CD4-positive, alpha-beta T cell treated with Interleukin-15 for 1 hour (primary cell): ENCODE data around the gene GZMM.
A peak's percentile ranks its signal among the peaks of the same experiment; 100 is the strongest.

Experiments used
- DNase-seq: peaks from one replicate; pipeline ENCODE4 v3.0.0-alpha.2; 2020

Gene GZMM

DNA sequence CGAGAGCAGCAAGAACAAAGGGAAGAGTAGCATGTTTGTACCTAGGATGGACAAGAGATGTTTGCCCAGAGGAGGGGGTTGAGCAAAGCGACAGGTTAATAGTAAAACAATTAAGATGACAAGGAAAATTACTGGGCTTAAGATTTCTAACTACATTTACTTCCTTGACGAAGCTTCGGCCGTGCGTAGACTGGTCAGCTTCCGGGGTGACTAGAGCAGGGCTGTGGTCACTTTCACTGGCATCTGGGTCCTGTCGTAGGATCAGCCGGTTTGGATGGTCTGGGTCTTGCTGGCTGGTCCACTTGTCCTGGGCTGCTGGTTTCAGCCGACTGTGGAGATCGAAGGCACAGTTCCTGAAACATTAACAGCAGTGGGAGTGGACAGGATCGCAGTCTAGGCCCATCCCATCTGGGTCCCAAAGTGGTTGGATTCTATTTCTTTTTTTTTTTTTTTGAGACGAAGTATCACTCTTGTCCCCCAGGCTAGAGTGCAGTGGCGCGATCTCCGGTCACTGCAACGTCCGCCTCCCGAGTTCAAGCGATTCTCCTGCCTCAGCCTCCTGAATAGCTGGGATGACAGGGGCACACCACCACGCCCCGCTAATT, 23.5 kb downstream of the GZMM start:
- DNase-seq: no peak

DNA sequence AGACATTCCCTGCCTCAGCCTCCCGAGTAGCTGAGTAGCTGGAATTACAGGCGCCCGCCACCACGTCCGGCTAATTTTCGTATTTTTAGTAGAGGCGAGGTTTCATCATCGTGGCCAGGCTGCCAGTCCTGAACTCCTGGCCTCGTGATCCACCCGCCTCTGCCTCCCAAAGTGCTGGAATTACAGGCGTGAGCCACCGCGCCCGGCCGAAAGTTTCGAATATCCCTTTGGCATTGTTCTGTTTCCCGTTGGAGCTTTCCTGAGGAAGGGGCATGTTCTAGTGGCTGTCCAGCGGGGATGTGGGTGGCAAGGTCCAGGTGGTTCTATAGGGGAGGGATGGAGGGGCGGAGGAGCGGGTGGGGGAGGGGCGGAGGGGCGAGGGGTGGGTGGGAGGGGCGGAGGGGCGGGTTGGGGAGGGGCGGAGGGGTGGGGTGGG, 26.4 kb downstream of the GZMM start:
- no peak for DNase-seq

DNA sequence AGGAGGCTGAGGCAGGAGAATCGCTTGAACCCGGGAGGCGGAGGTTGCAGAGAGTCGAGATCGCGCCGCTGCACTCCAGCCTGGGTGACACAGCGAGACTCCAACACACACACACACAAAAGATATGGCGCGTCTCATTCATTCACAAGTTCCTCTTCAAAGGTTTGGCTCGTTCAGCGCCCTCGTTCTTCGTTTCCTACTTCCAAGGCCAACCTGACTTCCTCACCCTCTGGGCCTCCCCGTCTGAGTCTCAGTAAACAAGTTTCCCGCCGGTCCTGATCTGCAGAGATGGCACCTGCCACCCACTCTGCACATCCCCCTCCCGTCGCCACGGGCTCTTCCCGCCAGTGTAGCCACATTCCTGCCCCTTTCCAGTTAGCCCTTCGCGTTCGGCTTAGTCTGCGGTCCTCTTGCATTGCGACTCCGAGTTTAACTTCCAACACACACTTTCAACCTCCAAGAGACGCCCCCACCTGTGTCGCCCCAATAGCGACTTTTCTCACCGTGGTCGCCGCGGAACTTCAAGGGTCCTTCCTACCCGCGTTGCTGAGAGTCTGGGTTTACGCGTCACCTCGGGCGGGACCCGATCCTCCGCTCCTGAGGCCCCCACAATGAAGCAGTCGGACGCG, 27.2 kb downstream of the GZMM start:
- DNase-seq: peak; percentile 64

DNA sequence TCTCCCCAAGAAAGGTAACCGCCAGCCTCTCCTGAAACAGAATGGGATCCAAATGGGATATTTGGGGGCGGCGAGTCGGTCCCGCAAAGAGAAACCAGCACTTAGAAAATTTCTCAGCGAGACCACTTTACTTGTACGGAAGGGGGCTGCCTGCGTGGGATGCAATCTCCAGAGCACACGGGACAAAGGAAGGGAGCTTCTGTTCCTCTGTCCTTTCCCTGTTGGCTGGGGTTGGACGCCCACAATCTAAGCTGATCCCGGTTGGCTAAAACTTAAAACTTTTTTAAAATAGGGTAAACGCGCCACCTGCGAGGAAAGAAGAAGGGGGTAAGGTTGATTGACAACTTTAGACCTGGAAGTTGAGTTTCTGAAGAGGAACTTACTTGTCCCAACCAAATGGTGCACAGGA, 27.7 kb downstream of the GZMM start:
- DNase-seq: no peak

DNA sequence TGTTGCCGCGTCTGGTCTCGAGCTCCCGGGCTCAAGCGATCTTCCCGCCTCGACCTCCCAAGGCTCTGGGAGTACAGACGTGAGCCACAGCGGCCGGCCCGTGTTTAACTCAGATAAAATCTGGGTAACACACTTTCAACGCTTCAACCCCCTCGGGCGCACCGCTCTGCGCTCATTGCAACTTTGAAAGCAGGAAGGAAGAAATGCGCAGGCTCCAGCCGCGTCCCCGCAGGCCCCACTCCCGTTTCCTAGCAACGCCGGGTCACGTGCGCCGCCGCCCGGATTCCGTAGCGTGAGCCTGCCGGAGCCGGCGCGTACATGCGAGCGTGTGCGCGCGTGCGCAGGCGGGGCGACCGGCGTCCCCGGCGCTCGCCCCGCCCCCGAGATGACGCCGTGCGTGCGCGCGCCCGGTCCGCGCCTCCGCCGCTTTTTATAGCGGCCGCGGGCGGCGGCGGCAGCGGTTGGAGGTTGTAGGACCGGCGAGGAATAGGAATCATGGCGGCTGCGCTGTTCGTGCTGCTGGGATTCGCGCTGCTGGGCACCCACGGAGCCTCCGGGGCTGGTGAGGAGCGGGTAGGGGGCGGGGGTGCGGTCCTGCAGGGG, 28.4 kb downstream of the GZMM start, which contains the start of gene BSG:
BSG (plus strand) TSS at position 457 of the 603 bp plus-strand sequence; CDS start at position 496, 39 bp downstream.
- DNase-seq: peak; percentile 98

DNA sequence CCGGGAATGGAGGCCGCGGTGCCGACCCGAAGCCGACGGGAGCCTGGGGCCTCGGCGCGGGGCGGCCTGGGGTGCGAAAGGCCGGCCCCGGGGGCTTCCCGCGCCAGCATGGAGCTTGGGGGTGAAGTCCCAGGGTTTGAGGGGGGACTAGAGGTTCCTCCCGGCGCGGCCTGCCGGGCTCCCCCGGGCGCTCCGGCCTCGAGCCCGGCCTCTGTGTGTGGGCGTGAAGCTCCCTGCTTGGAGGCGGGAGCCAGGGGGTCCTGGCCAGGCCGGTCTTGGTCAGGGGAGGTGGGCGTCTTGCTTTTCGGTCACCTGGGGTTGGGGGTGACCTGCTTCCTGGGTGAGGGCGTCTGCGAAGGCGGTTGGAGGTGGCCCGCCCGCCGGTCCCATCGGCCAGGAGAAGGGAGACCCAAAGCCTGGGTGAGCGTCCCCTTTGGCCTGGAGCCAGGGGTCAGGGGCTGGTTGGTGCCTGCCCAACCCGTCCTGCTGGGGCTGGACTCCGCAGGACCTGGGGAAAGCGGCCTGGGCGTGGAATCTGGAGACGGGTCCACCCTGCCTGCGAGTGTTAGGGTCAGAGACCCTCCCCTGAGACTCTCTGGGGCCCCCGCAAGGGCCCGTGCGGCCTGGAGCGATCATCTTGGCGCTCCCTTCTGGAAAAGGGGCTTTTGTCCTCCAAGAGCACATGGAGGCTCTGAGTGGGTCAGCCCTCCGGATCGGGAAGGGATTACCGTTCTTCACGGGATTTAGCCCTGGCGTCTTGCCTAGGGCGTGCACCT, 29.1 kb downstream of the GZMM start:
- DNase-seq: no peak

DNA sequence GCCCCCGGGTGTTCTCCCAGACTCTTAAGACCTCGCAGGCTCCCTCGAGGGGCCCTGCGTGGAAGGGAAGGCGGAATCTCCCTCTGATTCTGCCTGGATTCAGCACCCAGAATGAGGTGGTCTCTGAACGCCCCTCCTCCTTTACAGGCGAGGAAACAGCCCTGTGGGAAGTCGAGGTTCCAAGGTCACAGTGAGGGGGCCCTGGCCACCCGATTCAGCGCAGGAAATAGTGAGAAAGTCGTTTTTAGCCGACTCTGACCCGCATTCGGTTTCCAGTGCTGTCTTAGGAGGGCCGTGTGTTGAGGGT, 29.6 kb downstream of the GZMM start:
- DNase-seq: no peak

DNA sequence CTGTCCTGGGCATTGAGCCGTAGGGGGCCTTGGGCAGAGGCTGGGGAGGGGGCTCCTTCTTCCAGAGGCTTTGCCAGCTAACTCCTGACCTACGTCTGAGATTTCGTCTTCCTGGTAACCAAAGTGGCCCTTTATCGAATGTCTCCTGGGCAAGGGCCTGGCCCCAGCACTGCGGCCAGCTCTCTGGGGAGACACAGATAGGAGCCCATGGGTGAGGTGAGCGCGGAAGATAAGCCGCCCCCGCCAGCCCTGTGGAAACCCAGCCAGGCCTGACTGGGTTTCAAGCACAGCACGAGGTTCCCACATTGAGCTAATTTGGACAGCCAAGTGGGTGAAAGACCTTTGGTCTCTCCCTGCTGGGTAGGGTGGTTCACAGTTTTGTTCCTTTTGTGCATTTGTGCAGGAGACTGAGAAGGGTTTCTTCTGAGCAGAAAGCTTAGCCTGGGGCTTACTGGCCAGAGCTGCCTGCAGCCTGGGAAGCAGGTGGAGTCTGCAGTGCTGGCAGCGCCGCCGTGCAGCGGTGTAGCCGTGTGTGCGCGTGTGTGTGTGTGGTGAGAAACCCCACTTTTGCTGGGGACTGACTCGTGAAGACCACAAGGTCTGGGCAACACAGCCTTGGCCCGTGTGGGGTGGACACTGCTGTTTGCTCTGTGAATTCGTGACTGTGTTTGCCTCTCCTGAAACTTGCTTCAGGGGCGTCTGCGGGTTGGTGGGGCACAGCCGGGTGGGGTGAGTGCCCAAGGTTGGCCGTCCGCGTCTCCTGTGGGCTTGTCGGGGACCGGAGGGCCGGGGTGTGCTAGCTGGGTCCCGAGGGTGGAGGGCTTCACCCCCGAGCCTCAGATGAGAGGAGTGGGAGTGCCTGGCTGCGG, 31.0 kb downstream of the GZMM start:
- DNase-seq: no peak

DNA sequence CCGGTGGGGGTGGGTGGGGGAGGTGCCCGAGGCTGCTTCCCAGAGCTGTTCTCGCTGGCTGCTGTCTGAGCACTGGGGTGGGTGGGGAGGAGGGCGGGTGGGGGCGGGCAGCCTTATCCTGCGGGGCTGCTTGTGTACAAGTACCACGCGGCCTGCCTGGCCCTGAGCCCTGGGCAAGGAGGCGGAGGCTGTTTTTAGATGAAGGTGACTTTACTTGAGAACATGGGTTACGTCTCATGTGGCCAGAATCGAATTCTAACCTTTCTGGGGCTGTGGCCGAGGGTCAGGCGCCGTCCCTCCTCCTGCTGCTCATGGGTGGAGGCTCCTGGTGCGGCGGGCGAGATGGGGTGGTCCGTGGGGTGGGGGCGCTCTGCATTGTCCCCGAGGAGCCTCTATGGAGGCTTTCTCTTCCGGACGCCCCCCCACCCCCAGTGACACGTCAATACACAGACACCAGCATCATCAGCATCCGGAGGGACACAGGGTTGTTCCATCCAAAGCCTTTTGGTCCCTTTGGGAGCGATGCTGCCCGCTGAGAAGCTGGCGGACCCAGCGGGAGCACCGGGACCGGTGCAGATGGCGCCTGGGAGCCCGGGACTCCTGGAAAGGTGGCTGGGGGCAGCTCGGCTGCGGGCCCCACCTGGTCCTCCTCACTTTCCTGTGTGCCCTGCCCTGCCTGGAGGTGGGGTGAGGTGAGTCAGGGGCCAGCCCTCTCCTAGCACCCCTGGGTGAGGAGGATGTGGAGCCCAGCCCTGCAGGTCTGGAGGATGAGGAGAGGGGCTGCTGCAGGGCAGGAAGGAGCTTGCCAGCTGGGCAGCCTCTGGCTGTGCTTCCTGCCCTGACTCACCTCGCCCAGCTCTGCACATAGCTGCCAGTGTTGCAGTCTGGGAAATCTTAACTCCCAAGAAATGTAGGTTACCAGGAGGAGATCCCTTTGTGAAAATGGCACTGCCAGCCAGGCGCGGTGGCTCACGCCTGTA, 32.0 kb downstream of the GZMM start:
- DNase-seq: no peak

DNA sequence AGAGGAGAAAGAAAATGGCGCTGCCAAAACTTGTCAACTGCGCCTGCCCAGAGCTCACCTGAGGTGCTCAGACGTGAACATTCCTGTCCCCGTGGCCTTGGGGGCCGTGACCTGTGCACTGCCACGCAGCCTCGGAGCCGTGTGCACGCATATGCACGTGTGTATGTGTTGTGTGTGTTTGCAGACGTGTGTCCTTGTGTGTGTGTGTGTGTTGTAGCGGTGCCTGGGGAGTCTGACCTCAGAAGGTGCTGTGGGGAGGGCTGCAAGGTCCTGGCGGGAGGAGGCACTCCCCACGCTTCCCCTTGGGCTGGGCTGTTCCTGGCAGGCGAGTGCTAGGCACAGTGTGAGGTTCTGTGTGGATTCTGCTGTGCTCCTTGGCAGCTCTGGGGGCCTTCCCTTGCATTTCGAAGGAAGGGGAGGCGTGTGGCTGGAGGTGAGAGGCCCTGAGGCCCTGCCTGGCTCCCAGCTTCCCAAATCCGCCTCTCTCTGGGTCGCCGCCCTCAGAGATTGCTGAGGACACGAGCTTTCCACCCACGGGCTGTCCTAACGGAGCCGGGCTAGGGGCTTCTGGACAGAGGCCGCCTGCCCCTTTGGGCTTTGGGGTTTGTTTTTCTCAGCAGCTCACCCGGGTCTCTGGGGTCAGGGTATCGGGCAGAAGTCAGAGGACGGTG, 33.0 kb downstream of the GZMM start:
- no peak for DNase-seq

DNA sequence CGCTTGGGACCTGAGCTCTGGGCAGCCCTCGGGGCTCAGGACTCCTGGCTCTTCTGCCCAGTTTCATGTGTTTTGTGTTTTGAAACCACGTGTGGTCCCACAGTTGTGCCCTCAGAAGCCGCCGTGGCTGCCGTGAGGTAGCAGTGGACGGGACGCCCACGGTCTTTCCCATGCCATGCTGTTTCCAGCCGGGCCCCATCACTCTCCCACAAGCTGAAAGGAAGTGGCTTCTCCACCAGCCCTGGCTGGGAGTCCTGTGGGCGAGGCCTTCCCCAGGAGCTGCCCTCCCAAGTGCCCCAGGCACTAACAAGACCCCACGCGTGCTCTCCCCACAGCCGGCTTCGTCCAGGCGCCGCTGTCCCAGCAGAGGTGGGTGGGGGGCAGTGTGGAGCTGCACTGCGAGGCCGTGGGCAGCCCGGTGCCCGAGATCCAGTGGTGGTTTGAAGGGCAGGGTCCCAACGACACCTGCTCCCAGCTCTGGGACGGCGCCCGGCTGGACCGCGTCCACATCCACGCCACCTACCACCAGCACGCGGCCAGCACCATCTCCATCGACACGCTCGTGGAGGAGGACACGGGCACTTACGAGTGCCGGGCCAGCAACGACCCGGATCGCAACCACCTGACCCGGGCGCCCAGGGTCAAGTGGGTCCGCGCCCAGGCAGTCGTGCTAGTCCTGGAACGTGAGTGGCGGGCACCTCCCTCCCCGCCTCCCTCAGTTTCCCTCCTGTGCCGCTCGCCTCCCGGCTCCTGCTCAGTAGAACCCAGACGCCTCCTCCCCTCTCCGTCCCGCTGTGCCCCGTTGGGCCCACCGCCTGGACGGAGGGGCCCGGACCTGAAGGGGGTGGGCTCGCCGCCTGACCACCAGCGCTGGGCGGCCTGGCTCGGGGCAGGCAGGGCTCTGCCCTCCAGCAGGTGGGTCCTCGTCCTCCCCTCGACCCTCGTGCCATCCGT, 33.9 kb downstream of the GZMM start:
- no peak for DNase-seq

DNA sequence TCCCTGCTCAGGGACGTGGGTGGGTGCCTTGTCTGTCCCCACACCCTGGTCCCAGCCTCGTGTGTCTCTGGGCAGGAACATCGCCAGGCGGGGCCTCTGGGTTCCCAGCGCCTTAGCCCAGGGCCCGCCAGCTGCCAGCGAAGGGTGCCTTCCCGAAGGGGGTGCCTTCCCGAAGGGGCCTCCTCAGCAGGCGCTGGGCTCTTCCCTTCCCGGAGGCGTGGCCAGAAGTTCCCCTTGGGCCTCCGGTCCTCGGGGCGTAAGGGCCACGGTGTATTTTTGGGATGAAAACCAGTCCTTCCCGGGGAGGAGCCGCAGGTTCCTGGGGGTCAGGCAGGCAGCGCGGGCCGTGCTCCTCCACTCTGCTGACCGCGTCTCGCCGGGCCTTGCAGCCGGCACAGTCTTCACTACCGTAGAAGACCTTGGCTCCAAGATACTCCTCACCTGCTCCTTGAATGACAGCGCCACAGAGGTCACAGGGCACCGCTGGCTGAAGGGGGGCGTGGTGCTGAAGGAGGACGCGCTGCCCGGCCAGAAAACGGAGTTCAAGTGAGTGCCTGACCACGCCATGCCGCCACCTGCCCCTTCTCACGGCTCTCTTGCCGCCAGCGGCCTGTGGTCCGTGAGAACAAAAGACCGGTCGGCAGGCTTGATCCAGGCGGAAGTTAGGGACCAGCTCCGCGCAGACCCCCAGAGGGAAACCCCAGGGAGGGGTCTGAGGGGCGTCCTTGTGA, 35.4 kb downstream of the GZMM start:
- no peak for DNase-seq

DNA sequence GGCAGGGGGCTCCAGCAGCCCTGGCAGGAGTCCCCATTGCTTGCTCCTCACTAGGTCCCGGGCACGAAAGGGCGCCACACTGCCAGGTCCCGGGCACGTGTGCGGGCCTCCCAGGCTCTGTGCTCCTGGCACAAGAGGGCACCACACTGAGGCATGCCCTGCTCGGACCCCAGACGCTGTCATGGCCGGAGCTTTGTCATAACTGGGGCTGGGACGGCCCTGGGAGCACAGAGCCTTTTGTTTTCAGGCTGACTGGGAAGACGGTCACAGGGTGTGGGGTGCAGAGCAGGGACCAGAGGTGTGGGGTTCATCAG, 35.9 kb downstream of the GZMM start:
- no peak for DNase-seq

DNA sequence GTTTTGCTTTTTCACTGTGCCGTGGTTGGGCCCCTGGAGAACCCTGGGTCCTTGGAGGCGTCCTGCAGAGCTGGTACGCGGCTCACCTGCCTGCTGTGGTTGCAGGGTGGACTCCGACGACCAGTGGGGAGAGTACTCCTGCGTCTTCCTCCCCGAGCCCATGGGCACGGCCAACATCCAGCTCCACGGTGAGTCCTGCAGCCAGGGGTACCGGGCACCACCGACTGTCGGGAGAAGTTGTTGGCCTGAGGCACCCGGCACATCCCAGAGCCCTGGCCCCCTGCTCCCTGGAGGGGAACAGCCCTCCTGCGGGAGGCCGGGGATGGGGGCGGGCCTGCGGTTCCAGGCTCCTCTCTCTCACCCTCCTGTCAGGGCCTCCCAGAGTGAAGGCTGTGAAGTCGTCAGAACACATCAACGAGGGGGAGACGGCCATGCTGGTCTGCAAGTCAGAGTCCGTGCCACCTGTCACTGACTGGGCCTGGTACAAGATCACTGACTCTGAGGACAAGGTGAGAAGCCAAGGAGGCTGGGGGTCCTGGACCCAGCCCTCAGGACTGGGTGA, 36.5 kb downstream of the GZMM start:
- no peak for DNase-seq

DNA sequence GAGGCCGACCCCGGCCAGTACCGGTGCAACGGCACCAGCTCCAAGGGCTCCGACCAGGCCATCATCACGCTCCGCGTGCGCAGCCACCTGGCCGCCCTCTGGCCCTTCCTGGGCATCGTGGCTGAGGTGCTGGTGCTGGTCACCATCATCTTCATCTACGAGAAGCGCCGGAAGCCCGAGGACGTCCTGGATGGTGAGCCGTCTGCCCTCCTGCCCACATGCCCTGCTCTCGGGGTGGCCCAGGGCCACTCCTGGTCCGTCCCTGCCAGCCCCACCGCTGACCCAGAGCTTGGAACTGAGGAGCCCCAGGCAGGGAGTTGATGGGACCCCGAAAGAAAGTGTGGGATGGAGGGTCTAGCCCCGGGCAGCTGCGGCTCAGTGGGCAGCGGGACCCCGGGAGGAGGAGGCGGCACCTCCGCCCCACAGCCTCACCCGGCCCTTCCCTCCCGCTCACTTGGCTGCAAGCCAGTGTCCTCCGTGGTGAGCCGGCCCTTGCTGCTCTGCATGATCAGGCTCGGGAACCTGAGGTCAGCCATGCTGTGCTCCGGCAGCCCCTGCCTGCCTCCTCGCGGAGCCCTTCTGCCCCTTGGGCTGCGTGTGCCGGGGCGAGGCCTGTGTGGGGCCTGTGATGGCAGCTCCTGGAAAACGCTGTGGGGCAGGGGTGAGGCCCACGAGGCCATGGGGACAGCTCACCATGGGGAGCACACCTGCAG, 37.7 kb downstream of the GZMM start:
- DNase-seq: no peak

DNA sequence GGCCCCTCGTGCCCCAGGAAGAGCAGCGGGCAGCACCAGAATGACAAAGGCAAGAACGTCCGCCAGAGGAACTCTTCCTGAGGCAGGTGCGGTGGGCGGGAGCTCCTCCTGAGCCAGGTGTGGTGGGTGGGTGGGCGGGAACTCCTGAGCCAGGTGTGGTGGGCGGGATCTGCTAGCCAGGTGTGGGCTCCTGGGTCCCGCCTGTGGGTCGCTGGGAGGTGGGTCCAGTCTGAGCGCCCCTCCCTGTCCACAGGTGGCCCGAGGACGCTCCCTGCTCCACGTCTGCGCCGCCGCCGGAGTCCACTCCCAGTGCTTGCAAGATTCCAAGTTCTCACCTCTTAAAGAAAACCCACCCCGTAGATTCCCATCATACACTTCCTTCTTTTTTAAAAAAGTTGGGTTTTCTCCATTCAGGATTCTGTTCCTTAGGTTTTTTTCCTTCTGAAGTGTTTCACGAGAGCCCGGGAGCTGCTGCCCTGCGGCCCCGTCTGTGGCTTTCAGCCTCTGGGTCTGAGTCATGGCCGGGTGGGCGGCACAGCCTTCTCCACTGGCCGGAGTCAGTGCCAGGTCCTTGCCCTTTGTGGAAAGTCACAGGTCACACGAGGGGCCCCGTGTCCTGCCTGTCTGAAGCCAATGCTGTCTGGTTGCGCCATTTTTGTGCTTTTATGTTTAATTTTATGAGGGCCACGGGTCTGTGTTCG, 38.8 kb downstream of the GZMM start:
- no peak for DNase-seq

DNA sequence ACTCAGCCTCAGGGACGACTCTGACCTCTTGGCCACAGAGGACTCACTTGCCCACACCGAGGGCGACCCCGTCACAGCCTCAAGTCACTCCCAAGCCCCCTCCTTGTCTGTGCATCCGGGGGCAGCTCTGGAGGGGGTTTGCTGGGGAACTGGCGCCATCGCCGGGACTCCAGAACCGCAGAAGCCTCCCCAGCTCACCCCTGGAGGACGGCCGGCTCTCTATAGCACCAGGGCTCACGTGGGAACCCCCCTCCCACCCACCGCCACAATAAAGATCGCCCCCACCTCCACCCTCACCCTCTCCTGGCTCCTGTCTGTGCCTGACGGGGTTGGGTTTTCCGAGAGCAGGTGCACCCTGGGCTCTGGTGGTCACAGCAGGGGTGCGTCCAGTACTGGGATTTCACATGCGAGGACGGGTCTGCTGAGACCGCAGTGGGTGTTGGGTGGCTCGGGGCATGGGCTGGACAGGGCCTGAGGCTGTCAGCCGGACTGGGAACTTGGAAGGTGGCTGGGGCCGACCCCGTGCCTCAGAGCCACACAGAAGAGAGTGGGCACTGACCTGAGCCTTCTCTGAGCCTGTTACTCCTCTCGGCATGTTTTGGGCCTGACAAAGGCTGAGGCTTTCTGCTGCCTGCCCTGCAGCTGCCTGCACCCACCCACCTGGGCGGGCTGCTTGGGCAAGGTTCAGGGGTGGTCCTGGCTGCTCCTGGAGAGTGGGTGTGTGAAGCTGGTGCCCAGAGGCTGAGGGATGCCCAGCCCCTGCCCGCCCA, 39.5 kb downstream of the GZMM start:
- DNase-seq: no peak
